MM.1S (cell line): ENCODE measurements around the gene SERHL2.

Experiments
- DNase-seq: peaks from one replicate; pipeline ENCODE4 v3.0.0-alpha.2; 2015
- H2AFZ ChIP-seq: fragments of 300-600 bp; sonication (generic); 2 replicates; pipeline ENCODE4 v1.6.0; 2016; ENCODE audit warnings: antibody characterized with exemption, low read length
- H3F3A ChIP-seq: fragments of 300-600 bp; sonication (generic); 2 replicates; pipeline ENCODE4 v1.6.1; 2016; ENCODE audit warnings: mild to moderate bottlenecking, antibody characterized with exemption, low read length, moderate library complexity, mixed read lengths; ENCODE audit not compliant: insufficient read depth
- H3K27ac ChIP-seq: fragments of 300-600 bp; sonication (generic); 2 replicates; pipeline ENCODE4 v1.5.1; 2016; ENCODE audit warnings: mild to moderate bottlenecking, low read length
- H3K27me3 ChIP-seq: fragments of 300-600 bp; sonication (generic); replicated peaks from 2 replicates; pipeline ENCODE4 v1.6.0; 2016; ENCODE audit warnings: low read length; ENCODE audit not compliant: insufficient read depth
- H3K36me3 ChIP-seq: fragments of 300-600 bp; sonication (generic); replicated peaks from 2 replicates; pipeline ENCODE4 v1.6.1; 2016; ENCODE audit warnings: mild to moderate bottlenecking, low read length, mixed read lengths; ENCODE audit not compliant: insufficient read depth
- H3K4me1 ChIP-seq: fragments of 300-600 bp; sonication (generic); 2 replicates; pipeline ENCODE4 v1.6.1; 2016; ENCODE audit warnings: low read length, mixed read lengths
- H3K4me2 ChIP-seq: fragments of 300-600 bp; sonication (generic); 2 replicates; pipeline ENCODE4 v1.6.0; 2016; ENCODE audit warnings: low read depth, low read length
- H3K4me3 ChIP-seq: fragments of 300-600 bp; sonication (generic); 2 replicates; pipeline ENCODE4 v1.5.1; 2016; ENCODE audit warnings: low read length, mixed read lengths
- H3K79me2 ChIP-seq: fragments of 300-600 bp; sonication (generic); 2 replicates; pipeline ENCODE4 v1.6.1; 2016; ENCODE audit warnings: mixed run types, low read length, mixed read lengths
- H3K9ac ChIP-seq: fragments of 300-600 bp; sonication (generic); 2 replicates; pipeline ENCODE4 v1.6.1; 2016; ENCODE audit warnings: low read length, mixed read lengths
- H3K9me2 ChIP-seq: fragments of 300-600 bp; sonication (generic); replicated peaks from 2 replicates; pipeline ENCODE4 v1.6.1; 2016; ENCODE audit warnings: mild to moderate bottlenecking, low read length, mixed read lengths; ENCODE audit not compliant: insufficient read depth
- H3K9me3 ChIP-seq: fragments of 300-600 bp; sonication (generic); replicated peaks from 2 replicates; pipeline ENCODE4 v1.6.1; 2016; ENCODE audit warnings: mild to moderate bottlenecking, low read length, mixed read lengths; ENCODE audit not compliant: insufficient read depth
- H4K20me1 ChIP-seq: fragments of 300-600 bp; sonication (generic); 2 replicates; pipeline ENCODE4 v1.6.1; 2016; ENCODE audit warnings: mild to moderate bottlenecking, low read length, moderate library complexity, mixed read lengths; ENCODE audit not compliant: insufficient read depth
- CTCF ChIP-seq: fragments of 300-600 bp; sonication (generic); IDR thresholded peaks from 2 replicates; pipeline ENCODE4 v1.5.1; 2016; ENCODE audit warnings: antibody characterized with exemption, low read length, mixed read lengths
- EZH2 ChIP-seq: fragments of 300-600 bp; sonication (generic); optimal IDR thresholded peaks from 2 replicates; pipeline ENCODE3; 2017; ENCODE audit warnings: low read depth, mild to moderate bottlenecking, antibody characterized with exemption, low read length, mixed read lengths
- EZH2phosphoT487 ChIP-seq: fragments of 300-600 bp; sonication (generic); IDR thresholded peaks from 2 replicates; pipeline ENCODE4 v1.6.1; 2018; ENCODE audit warnings: antibody characterized with exemption, low read length

The SERHL2 gene

GRCh38 chr22:42585096-42585495 is 31.3 kb downstream of the SERHL2 start:
- Histone ChIP-seq H3K4me3 (no peak overlapping the region), H4K20me1 (no peaks in the 10 kb centered on the region), H2AFZ (no peak overlapping the region), H3K4me2 (no peak overlapping the region), H3K9me2 (no peaks in the 10 kb centered on the region), H3K27me3 (no peaks in the 10 kb centered on the region), H3K4me1 (no peaks in the 10 kb centered on the region), H3K36me3 (no peaks in the 10 kb centered on the region; the same call in 1 of the 2 replicates), H3K27ac (no peak overlapping the region), H3F3A (0 out of 2 replicates have a peak, but pooled peaks cover 8% of the 10 kb centered on the region), H3K9me3 (no peaks in the 10 kb centered on the region), H3K9ac (no peak overlapping the region), H3K79me2 (peaks cover 10% of the 10 kb centered on the region)
- TF ChIP-seq EZH2 = no peak
- TF ChIP-seq EZH2phosphoT487 = no peak
- no peak for TF ChIP-seq CTCF
- no peak for DNase-seq

GRCh38 chr22:42586381-42586780 is 32.6 kb downstream of the SERHL2 start:
- H3K4me2 ChIP-seq = no peak overlapping the region
- H3K79me2 ChIP-seq = peaks cover 5% of the 10 kb centered on the region
- H3K36me3 ChIP-seq = no peaks in the 10 kb centered on the region; the same call in 1 of the 2 replicates

GRCh38 chr22:42587588-42588175 is 33.9 kb downstream of the SERHL2 start:
- no peaks in the 10 kb centered on the region for H3K9me2 ChIP-seq
- 0 out of 2 replicates have a peak, but pooled peaks cover 4% of the 10 kb centered on the region for H3F3A ChIP-seq
- no peak for DNase-seq
- no peaks in the 10 kb centered on the region for H3K4me1 ChIP-seq
- H3K9ac ChIP-seq = no peak overlapping the region
- no peak for TF ChIP-seq EZH2
- TF ChIP-seq EZH2phosphoT487 = no peak
- no peak for TF ChIP-seq CTCF
- no peaks in the 10 kb centered on the region for H3K27me3 ChIP-seq
- H3K4me2 ChIP-seq = no peak overlapping the region
- no peak overlapping the region for H3K27ac ChIP-seq
- H4K20me1 ChIP-seq = no peaks in the 10 kb centered on the region
- no peaks in the 10 kb centered on the region for H3K79me2 ChIP-seq
- no peaks in the 10 kb centered on the region for H3K9me3 ChIP-seq
- H3K36me3 ChIP-seq = no peaks in the 10 kb centered on the region; the same call in 1 of the 2 replicates
- no peak overlapping the region for H3K4me3 ChIP-seq
- H2AFZ ChIP-seq = no peak overlapping the region

More at GRCh38 chr22:42586381-42586780, 32.6 kb downstream of the SERHL2 start:
- Histone ChIP-seq H3K9me3 (no peaks in the 10 kb centered on the region), H3K9me2 (no peaks in the 10 kb centered on the region), H3K4me1 (no peaks in the 10 kb centered on the region), H3F3A (0 out of 2 replicates have a peak, but pooled peaks cover 8% of the 10 kb centered on the region), H4K20me1 (no peaks in the 10 kb centered on the region), H3K27me3 (no peaks in the 10 kb centered on the region), H3K9ac (no peak overlapping the region), H3K4me3 (no peak overlapping the region), H3K27ac (no peak overlapping the region), H2AFZ (no peak overlapping the region)
- no peak for DNase-seq
- no peak for TF ChIP-seq EZH2phosphoT487
- TF ChIP-seq EZH2 = no peak
- TF ChIP-seq CTCF = no peak
